HG02678 (cell line): Measurements from ENCODE around the gene MYO1D.

Experiments used
- ATAC-seq: cut with Tn5 transposase; IDR thresholded peaks from one replicate; pipeline ENCODE4 v1.9.1; 2021; ENCODE audit warnings: mild to moderate bottlenecking, moderate library complexity; ENCODE audit not compliant: unreplicated experiment

Gene MYO1D

GRCh38 chr17:32494621-32495358 is 382.1 kb downstream of the MYO1D start:
- ATAC-seq, result no peak

GRCh38 chr17:32493976-32494513 is 382.9 kb downstream of the MYO1D start:
- no peak for ATAC-seq

- ATAC-seq, result no peak
Measured at GRCh38 chr17:32493571-32493970, 383.4 kb downstream of the MYO1D start.

- no peak for ATAC-seq
Measured at GRCh38 chr17:32492648-32493289, 384.2 kb downstream of the MYO1D start.

GRCh38 chr17:32492264-32492589 is 384.7 kb downstream of the MYO1D start:
- ATAC-seq, result no peak

DNA sequence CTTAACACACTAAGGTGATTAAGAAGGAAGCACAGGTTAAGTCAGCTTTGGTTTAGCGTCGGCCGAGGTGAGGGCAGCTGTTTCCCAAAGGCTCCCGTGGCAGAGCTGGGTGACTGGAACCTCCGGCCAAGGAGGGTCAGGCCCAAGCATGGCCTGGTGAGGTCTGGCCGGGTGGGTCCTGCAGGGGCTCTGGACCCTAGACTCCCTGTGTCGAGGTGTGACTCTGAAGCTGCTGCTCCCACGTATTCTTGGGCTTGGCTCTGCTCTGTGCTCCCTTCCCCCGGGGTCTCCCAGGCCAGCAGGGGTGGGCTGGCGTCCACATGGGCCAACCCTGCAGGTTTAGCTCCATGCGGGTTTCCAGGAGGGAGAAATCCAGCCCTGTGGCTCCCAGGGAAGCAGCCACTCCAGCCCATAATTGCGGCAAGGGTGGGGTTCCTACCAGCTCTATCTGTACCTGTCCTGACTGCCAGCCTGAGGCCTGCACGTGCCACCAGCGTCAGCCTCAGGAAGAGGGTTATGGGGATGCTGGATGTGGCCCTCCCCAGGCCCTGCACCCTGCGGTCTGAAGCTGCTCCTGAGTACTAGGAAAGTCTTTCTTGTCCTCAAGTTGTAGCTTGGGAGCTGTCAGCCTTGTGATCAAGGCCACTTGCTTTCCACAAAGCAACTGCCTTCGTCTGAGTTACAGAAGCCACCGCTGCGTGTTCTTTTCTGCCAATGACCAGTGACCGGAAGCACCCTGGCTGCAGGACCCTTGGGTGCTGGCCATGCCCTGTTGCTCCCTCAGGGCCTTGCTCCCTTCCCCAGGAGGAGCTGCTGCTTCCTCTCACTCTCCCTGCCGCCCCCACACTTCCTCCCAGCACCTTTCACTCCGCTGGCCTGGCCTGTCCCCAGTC is 385.3 kb downstream of the MYO1D start:
- ATAC-seq, result no peak

DNA sequence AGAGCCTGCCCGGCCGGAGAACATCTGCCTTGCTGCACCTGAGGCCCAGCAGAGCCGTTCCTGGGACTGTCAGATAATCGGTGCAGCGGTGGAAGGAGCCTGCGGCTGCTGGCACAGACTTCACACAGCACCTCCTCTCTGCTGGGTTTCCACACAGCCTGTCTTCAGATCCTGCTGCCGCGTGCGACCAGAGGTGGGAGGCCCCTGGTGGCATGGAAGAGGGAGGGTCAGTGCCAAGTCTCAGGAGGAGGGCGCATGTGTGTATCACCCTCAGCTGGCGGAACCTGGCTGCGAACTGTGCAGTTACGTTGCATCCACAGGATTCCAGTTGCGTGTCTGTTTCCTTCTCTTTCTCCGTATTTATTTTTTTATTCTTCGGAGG is 386.8 kb downstream of the MYO1D start:
- ATAC-seq, result no peak

GRCh38 chr17:32489320-32490100 is 387.4 kb downstream of the MYO1D start:
- no peak for ATAC-seq

- ATAC-seq, result no peak
Measured at GRCh38 chr17:32488604-32489180, 388.2 kb downstream of the MYO1D start.

DNA sequence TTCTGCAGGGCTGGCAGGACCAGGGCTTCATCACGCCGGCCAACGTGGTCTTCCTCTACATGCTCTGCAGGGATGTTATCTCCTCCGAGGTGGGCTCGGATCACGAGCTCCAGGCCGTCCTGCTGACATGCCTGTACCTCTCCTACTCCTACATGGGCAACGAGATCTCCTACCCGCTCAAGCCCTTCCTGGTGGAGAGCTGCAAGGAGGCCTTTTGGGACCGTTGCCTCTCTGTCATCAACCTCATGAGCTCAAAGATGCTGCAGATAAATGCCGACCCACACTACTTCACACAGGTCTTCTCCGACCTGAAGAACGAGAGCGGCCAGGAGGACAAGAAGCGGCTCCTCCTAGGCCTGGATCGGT is 388.8 kb downstream of the MYO1D start:
- no peak for ATAC-seq

DNA sequence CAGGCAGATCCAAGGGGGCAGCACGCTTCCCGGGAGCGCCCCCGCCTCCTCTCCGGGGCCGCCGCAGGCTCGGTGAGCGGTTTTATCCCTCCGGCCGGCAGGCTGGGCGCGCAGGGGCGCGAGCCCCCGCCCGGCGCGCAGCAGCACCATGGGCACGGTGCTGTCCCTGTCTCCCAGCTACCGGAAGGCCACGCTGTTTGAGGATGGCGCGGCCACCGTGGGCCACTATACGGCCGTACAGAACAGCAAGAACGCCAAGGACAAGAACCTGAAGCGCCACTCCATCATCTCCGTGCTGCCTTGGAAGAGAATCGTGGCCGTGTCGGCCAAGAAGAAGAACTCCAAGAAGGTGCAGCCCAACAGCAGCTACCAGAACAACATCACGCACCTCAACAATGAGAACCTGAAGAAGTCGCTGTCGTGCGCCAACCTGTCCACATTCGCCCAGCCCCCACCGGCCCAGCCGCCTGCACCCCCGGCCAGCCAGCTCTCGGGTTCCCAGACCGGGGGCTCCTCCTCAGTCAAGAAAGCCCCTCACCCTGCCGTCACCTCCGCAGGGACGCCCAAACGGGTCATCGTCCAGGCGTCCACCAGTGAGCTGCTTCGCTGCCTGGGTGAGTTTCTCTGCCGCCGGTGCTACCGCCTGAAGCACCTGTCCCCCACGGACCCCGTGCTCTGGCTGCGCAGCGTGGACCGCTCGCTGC is 389.3 kb downstream of the MYO1D start:
- no peak for ATAC-seq

DNA sequence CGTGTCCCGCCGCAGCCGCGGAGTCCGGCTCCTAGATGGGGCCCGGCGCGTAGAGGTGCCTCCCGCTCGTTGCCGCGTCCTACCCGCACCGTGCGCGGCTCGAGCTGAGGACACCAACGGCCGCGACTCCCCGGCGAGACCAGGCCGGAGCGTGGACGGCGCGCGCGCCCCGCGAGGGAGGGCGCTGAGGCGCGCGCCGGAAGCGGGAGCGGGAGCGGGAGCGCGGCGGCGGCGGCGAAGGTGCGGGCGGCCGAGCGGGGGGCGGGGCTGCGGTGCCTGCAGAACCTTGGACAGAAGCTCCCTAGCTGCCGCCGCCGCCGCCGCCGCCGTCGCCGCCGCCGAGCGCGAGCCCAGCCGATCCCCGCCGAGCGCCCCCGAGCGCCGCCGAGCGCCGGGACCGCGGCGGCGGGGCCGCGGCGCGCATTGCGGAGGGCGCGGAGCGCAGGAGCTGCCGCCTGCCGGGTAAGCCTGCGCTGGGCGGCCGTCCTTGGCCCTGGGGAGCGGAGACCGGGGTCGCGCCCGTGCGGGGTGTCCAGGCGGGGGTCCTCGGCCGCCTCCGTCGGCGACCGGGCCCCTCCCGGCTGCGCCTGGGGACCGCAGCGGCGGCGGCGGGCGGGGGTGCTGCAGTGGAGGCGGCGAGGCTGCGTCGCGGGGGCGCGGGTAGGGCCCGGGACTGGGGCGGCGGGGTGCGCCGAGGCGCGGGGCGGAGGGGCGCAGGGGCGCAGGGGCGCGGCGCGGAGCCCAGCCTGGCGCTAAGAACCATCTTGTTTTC is 390.0 kb downstream of the MYO1D start, which contains the start of gene CDK5R1:
TSS of gene CDK5R1 (plus strand) at position 293 of the 772 bp plus-strand sequence. CDS start 628 bp downstream, outside the sequence.
- peak; percentile 49 for ATAC-seq

DNA sequence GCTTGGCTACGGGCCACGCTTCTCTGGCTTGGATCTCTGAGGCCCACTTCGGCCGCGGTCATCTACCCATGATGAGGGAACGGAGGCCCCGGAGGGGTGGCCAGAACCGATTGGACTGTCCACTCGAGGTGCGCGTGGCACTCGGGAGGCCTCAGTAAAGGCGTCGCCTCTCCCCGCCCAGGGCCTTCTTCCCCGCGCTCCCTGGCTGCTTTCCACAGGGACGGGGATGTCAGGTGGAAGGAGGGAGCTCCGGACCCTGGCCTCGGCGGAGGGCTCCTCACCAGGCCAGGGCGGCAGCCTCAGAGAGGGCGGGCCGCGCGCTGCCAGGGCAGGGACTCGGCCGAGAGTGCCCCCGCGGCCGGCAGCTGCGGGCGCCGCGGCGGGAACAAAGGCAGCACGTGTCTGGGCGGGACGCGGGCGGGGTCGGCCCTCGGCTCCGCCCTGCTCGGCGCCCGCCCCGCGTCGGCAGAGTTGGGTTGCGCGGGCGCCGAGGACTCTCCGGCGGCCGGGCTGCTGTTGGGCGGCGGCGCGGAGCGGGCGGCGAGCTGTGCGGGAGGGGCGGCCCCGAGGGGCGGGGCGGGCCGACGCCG is 390.7 kb downstream of the MYO1D start:
- peak; percentile 54 for ATAC-seq

DNA sequence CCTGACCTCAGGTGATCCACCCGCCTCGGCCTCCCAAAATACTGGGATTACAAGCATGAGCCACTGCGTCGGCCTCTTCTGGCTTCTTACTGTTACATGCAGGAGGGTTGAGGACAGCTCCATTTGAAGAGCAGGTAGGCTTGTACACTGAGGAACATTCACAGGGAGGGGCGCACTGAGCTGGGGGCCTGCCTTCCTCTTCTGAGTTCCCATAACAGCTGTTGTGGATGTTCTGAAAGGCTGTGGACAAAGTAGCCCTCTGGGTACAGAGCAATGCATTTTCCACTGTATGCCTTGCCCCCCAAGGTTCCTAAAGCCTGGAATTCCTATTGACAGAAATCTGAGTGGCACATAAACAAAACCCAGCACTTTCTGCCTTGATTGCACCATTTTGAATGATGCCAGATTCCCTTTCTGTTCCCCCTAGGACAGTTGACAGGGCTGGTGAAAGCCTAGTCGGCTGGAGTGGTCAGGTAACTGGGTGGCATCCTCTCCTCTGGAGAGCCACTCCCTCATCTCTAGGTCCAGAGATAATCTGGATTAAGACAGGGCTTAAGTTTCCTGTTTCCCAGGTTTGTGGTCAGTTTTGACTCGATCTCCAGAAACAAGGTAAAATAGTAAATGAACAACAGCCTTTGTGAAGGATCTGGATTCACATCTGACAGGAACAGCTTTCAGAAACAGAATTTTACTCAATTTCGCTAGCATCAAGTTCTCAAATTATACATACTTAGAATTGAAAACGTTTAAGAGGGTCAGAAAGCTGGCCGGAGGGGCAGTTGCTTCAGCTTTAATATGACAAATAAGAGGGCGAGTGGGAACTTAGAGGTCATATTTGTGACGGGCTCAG is 391.4 kb downstream of the MYO1D start:
- ATAC-seq, result no peak

- ATAC-seq, result no peak
Measured at GRCh38 chr17:32484628-32485027, 392.3 kb downstream of the MYO1D start.

DNA sequence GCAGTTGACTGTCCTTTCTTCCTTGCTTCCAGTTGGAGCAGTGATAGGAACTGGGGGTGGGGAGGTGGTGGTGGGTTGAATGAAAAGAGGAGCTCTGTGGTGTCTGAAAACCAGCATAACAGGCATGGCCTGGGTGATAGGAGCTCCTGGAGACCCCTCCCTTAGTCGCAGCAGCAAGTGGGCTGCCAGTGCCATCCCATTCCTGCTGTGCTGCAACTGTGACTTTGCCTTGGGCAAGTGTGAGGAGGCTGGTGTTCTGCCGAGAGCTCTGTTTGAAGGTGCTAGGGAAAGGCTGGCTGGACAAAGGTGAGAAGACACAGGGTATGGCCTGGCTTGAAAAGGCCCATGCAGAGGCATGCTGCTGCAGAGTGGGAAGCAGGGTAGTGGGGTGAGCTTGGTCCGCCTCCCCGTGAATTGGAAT is 392.9 kb downstream of the MYO1D start:
- ATAC-seq, result no peak

- no peak for ATAC-seq
Measured at GRCh38 chr17:32483451-32484019, 393.4 kb downstream of the MYO1D start.
